HFF-Myc (cell line): ENCODE data around the gene CUBN.

Experiments used
- DNase-seq: peaks from one replicate; pipeline ENCODE4 v3.0.0-alpha.2; 2011; ENCODE audit warnings: low read depth; ENCODE audit errors: extremely low read depth
- H3K4me3 ChIP-seq: replicated peaks from 2 replicates; pipeline ENCODE4 v1.5.1; 2011; ENCODE audit warnings: low read depth, mild to moderate bottlenecking, control low read depth, low read length
- CTCF ChIP-seq: IDR thresholded peaks from 2 replicates; pipeline ENCODE4 v1.5.1; 2012; ENCODE audit warnings: mild to moderate bottlenecking, low read depth, low read length, control low read depth; ENCODE audit errors: missing control alignments

Gene CUBN

GRCh38 chr10:17154116-17154515 lies 24.5 kb upstream of the CUBN start:
- no peak for TF ChIP-seq CTCF
- DNase-seq = no peak
- no peak overlapping the region for H3K4me3 ChIP-seq

- DNase-seq = no peak
- H3K4me3 ChIP-seq = no peak overlapping the region
Measured at GRCh38 chr10:17153321-17153720, 23.7 kb upstream of the CUBN start.

GRCh38 chr10:17151716-17152115 lies 22.1 kb upstream of the CUBN start:
- TF ChIP-seq CTCF = no peak
- DNase-seq = no peak
- no peak overlapping the region for H3K4me3 ChIP-seq

More at GRCh38 chr10:17153321-17153720, 23.7 kb upstream of the CUBN start:
- no peak for TF ChIP-seq CTCF

- TF ChIP-seq CTCF = no peak
- H3K4me3 ChIP-seq = no peak overlapping the region
- DNase-seq = no peak
Measured at GRCh38 chr10:17147884-17148489, 18.4 kb upstream of the CUBN start.

- no peak for DNase-seq
- TF ChIP-seq CTCF = no peak
- no peak overlapping the region for H3K4me3 ChIP-seq
Measured at GRCh38 chr10:17146892-17147291, 17.3 kb upstream of the CUBN start.

- TF ChIP-seq CTCF = no peak
- DNase-seq = no peak
Measured at GRCh38 chr10:17145239-17145638, 15.6 kb upstream of the CUBN start.

GRCh38 chr10:17144757-17145156 lies 15.1 kb upstream of the CUBN start:
- peak; percentile 19 for DNase-seq
- TF ChIP-seq CTCF = no peak
- H3K4me3 ChIP-seq = no peak overlapping the region

More at GRCh38 chr10:17145239-17145638, 15.6 kb upstream of the CUBN start:
- no peak overlapping the region for H3K4me3 ChIP-seq
